GM23338 (cell line): ENCODE measurements around the gene ZNF783. TPM values are rescaled to one million over a fixed set of nuclear protein-coding genes. Genes with fewer than 3 reads are reported as not detected.

ENCODE experiments used
- ATAC-seq: fragments of 200-7000 bp; cut with Tn5 transposase; 3 replicates; pipeline ENCODE4 v1.9.1; 2020
- DNase-seq: peaks from one replicate; pipeline ENCODE4 v3.0.0-alpha.2; 2015; ENCODE audit warnings: low spot score
- H2AFZ ChIP-seq: fragments of 200-600 bp; sonication (generic); 2 replicates; pipeline ENCODE4 v1.8.0; 2016; ENCODE audit warnings: antibody characterized with exemption, mild to moderate bottlenecking, moderate library complexity
- H3F3A ChIP-seq: fragments of 200-600 bp; sonication (generic); replicated peaks from 2 replicates; pipeline ENCODE4 v1.8.0; 2017; ENCODE audit warnings: antibody characterized with exemption, mixed run types, low read depth
- H3K27ac ChIP-seq: fragments of 200-600 bp; sonication (generic); 2 replicates; pipeline ENCODE4 v1.6.1; 2016; ENCODE audit warnings: low read depth
- H3K27me3 ChIP-seq: fragments of 200-600 bp; sonication (generic); 2 replicates; pipeline ENCODE4 v1.8.0; 2016; ENCODE audit warnings: mild to moderate bottlenecking, mixed run types, moderate library complexity; ENCODE audit not compliant: insufficient read depth
- H3K36me3 ChIP-seq: fragments of 200-600 bp; sonication (generic); 2 replicates; pipeline ENCODE4 v1.8.0; 2016; ENCODE audit warnings: mild to moderate bottlenecking; ENCODE audit not compliant: insufficient read depth
- H3K4me1 ChIP-seq: fragments of 200-600 bp; sonication (generic); 2 replicates; pipeline ENCODE4 v1.8.0; 2016; ENCODE audit warnings: mild to moderate bottlenecking, moderate library complexity; ENCODE audit not compliant: insufficient read depth
- H3K4me2 ChIP-seq: fragments of 200-600 bp; sonication (generic); 2 replicates; pipeline ENCODE4 v1.7.1; 2017; ENCODE audit warnings: mixed run types
- H3K4me3 ChIP-seq: fragments of 200-600 bp; sonication (generic); 2 replicates; pipeline ENCODE4 v1.6.1; 2016; ENCODE audit warnings: mixed run types
- H3K79me2 ChIP-seq: fragments of 200-600 bp; sonication (generic); replicated peaks from 2 replicates; pipeline ENCODE4 v1.8.0; 2017; ENCODE audit warnings: mild to moderate bottlenecking; ENCODE audit not compliant: insufficient read depth
- H3K9me2 ChIP-seq: fragments of 200-600 bp; sonication (generic); 2 replicates; pipeline ENCODE4 v1.8.0; 2017; ENCODE audit not compliant: insufficient read depth
- H4K20me1 ChIP-seq: fragments of 200-600 bp; sonication (generic); replicated peaks from 2 replicates; pipeline ENCODE4 v1.8.0; 2017; ENCODE audit warnings: mild to moderate bottlenecking; ENCODE audit not compliant: insufficient read depth
- H3K27ac Mint-ChIP-seq: 2 replicates; pipeline ENCODE4 v1.8.0; 2020; ENCODE audit warnings: inconsistent platforms, mild to moderate bottlenecking, moderate library complexity, mixed read lengths
- H3K27me3 Mint-ChIP-seq: 3 replicates; pipeline ENCODE4 v1.8.0; 2022; ENCODE audit warnings: low read depth, mild to moderate bottlenecking, moderate library complexity, mixed read lengths, inconsistent platforms; ENCODE audit not compliant: insufficient read depth, poor library complexity
- H3K36me3 Mint-ChIP-seq: 3 replicates; pipeline ENCODE4 v1.8.0; 2021; ENCODE audit warnings: low read depth, mild to moderate bottlenecking, inconsistent platforms, moderate library complexity, mixed read lengths
- H3K4me1 Mint-ChIP-seq: 3 replicates; pipeline ENCODE4 v1.8.0; 2020; ENCODE audit warnings: mild to moderate bottlenecking, inconsistent platforms, mixed read lengths
- H3K4me3 Mint-ChIP-seq: 3 replicates; pipeline ENCODE4 v1.8.0; 2021; ENCODE audit warnings: moderate library complexity, mild to moderate bottlenecking, inconsistent platforms, mixed read lengths
- H3K9me3 Mint-ChIP-seq: 3 replicates; pipeline ENCODE4 v1.8.0; 2020; ENCODE audit warnings: moderate library complexity, mild to moderate bottlenecking, inconsistent platforms, mixed read lengths
- CREB1 ChIP-seq: fragments of 250-450 bp; sonication (Bioruptor Pico); IDR thresholded peaks from 2 replicates; pipeline ENCODE4 v1.5.0; 2020; ENCODE audit warnings: low read depth, mild to moderate bottlenecking, moderate library complexity
- EZH2 ChIP-seq: fragments of 200-600 bp; sonication (generic); IDR thresholded peaks from one replicate; pipeline ENCODE4 v1.8.0; 2017; ENCODE audit warnings: antibody characterized with exemption, mild to moderate bottlenecking, low read depth; ENCODE audit not compliant: unreplicated experiment
- JUNB ChIP-seq: IDR thresholded peaks from one replicate; pipeline ENCODE4 v1.6.1; 2016; ENCODE audit warnings: antibody characterized with exemption; ENCODE audit not compliant: unreplicated experiment
- NANOG ChIP-seq: IDR thresholded peaks from 2 replicates; pipeline ENCODE4 v1.6.1; 2016; ENCODE audit warnings: antibody characterized with exemption, borderline replicate concordance
- POLR2AphosphoS5 ChIP-seq: IDR thresholded peaks from 2 replicates; pipeline ENCODE4 v1.6.1; 2016; ENCODE audit warnings: antibody characterized with exemption, low read depth
- STAT1 ChIP-seq: IDR thresholded peaks from one replicate; pipeline ENCODE4 v1.6.1; 2016; ENCODE audit warnings: antibody characterized with exemption; ENCODE audit not compliant: unreplicated experiment
- ZNF114 ChIP-seq: fragments of 250-450 bp; sonication (Bioruptor Pico); IDR thresholded peaks from 2 replicates; pipeline ENCODE4 v1.5.0; 2020; ENCODE audit warnings: mild to moderate bottlenecking, moderate library complexity
- polyA plus RNA-seq: library from polyadenylated mRNA; unstranded; fragments of >200 nt; fragmentation: Nextera tagmentation; extraction: Ambion mirVana; gene quantifications from 2 replicates; pipeline ENCODE4 v1.2.1, GENCODE V29; 2016
- total RNA-seq: library from RNA; depleted of rRNA; stranded (reverse); fragments of >200 nt; shearing (Covaris generic); gene quantifications from 2 replicates; pipeline ENCODE4 v1.2.3, GENCODE V29; 2014
- TF ChIP-seq, protein P1 (sequence below), 2 experiments: fragments of 200-600 bp in 1 of 2; sonication (generic) in 1 of 2; conservative IDR thresholded peaks; 2 replicates each; pipeline versions ENCODE4 v1.5.1 to v1.6.1; 2016 to 2017; ENCODE audit warnings: antibody characterized with exemption in 2 of 2, low read depth in 2 of 2, mild to moderate bottlenecking in 2 of 2, moderate library complexity in 1 of 2
- TF ChIP-seq, protein P2 (sequence below): IDR thresholded peaks from one replicate; pipeline ENCODE4 v1.6.1; 2018; ENCODE audit warnings: antibody characterized with exemption; ENCODE audit not compliant: unreplicated experiment
- TF ChIP-seq, protein P3 (sequence below): fragments of 250-450 bp; sonication (Bioruptor Pico); IDR thresholded peaks from 2 replicates; pipeline ENCODE4 v1.5.0; 2020; ENCODE audit warnings: mild to moderate bottlenecking, moderate library complexity
- TF ChIP-seq, protein P4 (sequence below): IDR thresholded peaks from 2 replicates; pipeline ENCODE4 v1.6.1; 2016; ENCODE audit warnings: antibody characterized with exemption

ZNF783 gene
- total and polyA plus RNA-seq, 2 experiments from 2014 or later: 2.1 to 9.0 TPM

DNA sequence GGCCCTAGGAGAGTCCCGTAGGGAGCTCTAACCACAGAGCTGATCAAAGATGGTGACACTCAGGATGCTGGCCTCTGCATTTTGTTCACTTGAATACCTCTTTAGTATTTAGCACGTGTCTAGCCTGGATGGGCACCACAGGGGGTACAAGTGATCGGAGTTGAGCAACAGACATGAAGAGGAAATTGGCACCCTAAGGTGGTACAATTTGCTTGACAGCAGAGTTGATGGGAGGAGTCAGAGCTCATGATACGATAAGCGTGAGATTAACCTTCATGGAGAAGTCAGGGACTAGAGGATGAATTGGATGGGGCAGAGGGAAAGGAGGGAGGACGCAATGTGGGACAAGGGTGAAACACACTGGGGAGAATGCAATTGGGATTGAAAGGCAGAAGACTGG lies 32.5 kb upstream of the ZNF783 start (continued):
- TF ChIP-seq JUNB (no peak), EZH2 (no peak), POLR2AphosphoS5 (no peak), CREB1 (CRISPR knock-in tag) (no peak), ZNF114 (CRISPR knock-in tag) (no peak), STAT1 (no peak), NANOG (no peak)
- TF ChIP-seq, protein P1, sequence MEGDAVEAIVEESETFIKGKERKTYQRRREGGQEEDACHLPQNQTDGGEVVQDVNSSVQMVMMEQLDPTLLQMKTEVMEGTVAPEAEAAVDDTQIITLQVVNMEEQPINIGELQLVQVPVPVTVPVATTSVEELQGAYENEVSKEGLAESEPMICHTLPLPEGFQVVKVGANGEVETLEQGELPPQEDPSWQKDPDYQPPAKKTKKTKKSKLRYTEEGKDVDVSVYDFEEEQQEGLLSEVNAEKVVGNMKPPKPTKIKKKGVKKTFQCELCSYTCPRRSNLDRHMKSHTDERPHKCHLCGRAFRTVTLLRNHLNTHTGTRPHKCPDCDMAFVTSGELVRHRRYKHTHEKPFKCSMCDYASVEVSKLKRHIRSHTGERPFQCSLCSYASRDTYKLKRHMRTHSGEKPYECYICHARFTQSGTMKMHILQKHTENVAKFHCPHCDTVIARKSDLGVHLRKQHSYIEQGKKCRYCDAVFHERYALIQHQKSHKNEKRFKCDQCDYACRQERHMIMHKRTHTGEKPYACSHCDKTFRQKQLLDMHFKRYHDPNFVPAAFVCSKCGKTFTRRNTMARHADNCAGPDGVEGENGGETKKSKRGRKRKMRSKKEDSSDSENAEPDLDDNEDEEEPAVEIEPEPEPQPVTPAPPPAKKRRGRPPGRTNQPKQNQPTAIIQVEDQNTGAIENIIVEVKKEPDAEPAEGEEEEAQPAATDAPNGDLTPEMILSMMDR (conservative IDR thresholded peaks at IDR 0.05; ENCODE audit: low read depth in 2 of 2): no peak

GRCh38 chr7:149232362-149232761 lies 29.6 kb upstream of the ZNF783 start:
- Histone ChIP-seq H3K27me3 (peaks cover 4% of the 10 kb centered on the region; the same call in 1 of the 2 replicates), H2AFZ (no peak overlapping the region), H3K36me3 (no peaks in the 10 kb centered on the region), H3K4me2 (no peak overlapping the region), H3K27ac (no peak overlapping the region), H3F3A (no peaks in the 10 kb centered on the region), H3K4me1 (no peaks in the 10 kb centered on the region), H3K4me3 (no peak overlapping the region), H4K20me1 (no peaks in the 10 kb centered on the region), H3K9me2 (no peaks in the 10 kb centered on the region), H3K79me2 (no peaks in the 10 kb centered on the region)
- Mint-ChIP-seq H3K27me3 (peaks cover 6% of the 10 kb centered on the region), H3K4me1 (peaks cover 3% of the 10 kb centered on the region; the same call in 1 of the 3 replicates), H3K9me3 (no peaks in the 10 kb centered on the region), H3K36me3 (no peaks in the 10 kb centered on the region), H3K4me3 (no peak overlapping the region), H3K27ac (no peak overlapping the region)
- no peak for ATAC-seq
- DNase-seq: no peak
- TF ChIP-seq, protein P2, sequence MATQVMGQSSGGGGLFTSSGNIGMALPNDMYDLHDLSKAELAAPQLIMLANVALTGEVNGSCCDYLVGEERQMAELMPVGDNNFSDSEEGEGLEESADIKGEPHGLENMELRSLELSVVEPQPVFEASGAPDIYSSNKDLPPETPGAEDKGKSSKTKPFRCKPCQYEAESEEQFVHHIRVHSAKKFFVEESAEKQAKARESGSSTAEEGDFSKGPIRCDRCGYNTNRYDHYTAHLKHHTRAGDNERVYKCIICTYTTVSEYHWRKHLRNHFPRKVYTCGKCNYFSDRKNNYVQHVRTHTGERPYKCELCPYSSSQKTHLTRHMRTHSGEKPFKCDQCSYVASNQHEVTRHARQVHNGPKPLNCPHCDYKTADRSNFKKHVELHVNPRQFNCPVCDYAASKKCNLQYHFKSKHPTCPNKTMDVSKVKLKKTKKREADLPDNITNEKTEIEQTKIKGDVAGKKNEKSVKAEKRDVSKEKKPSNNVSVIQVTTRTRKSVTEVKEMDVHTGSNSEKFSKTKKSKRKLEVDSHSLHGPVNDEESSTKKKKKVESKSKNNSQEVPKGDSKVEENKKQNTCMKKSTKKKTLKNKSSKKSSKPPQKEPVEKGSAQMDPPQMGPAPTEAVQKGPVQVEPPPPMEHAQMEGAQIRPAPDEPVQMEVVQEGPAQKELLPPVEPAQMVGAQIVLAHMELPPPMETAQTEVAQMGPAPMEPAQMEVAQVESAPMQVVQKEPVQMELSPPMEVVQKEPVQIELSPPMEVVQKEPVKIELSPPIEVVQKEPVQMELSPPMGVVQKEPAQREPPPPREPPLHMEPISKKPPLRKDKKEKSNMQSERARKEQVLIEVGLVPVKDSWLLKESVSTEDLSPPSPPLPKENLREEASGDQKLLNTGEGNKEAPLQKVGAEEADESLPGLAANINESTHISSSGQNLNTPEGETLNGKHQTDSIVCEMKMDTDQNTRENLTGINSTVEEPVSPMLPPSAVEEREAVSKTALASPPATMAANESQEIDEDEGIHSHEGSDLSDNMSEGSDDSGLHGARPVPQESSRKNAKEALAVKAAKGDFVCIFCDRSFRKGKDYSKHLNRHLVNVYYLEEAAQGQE: no peak
- TF ChIP-seq CREB1 (CRISPR knock-in tag) (no peak), NANOG (no peak), STAT1 (no peak)
- TF ChIP-seq, protein P3, sequence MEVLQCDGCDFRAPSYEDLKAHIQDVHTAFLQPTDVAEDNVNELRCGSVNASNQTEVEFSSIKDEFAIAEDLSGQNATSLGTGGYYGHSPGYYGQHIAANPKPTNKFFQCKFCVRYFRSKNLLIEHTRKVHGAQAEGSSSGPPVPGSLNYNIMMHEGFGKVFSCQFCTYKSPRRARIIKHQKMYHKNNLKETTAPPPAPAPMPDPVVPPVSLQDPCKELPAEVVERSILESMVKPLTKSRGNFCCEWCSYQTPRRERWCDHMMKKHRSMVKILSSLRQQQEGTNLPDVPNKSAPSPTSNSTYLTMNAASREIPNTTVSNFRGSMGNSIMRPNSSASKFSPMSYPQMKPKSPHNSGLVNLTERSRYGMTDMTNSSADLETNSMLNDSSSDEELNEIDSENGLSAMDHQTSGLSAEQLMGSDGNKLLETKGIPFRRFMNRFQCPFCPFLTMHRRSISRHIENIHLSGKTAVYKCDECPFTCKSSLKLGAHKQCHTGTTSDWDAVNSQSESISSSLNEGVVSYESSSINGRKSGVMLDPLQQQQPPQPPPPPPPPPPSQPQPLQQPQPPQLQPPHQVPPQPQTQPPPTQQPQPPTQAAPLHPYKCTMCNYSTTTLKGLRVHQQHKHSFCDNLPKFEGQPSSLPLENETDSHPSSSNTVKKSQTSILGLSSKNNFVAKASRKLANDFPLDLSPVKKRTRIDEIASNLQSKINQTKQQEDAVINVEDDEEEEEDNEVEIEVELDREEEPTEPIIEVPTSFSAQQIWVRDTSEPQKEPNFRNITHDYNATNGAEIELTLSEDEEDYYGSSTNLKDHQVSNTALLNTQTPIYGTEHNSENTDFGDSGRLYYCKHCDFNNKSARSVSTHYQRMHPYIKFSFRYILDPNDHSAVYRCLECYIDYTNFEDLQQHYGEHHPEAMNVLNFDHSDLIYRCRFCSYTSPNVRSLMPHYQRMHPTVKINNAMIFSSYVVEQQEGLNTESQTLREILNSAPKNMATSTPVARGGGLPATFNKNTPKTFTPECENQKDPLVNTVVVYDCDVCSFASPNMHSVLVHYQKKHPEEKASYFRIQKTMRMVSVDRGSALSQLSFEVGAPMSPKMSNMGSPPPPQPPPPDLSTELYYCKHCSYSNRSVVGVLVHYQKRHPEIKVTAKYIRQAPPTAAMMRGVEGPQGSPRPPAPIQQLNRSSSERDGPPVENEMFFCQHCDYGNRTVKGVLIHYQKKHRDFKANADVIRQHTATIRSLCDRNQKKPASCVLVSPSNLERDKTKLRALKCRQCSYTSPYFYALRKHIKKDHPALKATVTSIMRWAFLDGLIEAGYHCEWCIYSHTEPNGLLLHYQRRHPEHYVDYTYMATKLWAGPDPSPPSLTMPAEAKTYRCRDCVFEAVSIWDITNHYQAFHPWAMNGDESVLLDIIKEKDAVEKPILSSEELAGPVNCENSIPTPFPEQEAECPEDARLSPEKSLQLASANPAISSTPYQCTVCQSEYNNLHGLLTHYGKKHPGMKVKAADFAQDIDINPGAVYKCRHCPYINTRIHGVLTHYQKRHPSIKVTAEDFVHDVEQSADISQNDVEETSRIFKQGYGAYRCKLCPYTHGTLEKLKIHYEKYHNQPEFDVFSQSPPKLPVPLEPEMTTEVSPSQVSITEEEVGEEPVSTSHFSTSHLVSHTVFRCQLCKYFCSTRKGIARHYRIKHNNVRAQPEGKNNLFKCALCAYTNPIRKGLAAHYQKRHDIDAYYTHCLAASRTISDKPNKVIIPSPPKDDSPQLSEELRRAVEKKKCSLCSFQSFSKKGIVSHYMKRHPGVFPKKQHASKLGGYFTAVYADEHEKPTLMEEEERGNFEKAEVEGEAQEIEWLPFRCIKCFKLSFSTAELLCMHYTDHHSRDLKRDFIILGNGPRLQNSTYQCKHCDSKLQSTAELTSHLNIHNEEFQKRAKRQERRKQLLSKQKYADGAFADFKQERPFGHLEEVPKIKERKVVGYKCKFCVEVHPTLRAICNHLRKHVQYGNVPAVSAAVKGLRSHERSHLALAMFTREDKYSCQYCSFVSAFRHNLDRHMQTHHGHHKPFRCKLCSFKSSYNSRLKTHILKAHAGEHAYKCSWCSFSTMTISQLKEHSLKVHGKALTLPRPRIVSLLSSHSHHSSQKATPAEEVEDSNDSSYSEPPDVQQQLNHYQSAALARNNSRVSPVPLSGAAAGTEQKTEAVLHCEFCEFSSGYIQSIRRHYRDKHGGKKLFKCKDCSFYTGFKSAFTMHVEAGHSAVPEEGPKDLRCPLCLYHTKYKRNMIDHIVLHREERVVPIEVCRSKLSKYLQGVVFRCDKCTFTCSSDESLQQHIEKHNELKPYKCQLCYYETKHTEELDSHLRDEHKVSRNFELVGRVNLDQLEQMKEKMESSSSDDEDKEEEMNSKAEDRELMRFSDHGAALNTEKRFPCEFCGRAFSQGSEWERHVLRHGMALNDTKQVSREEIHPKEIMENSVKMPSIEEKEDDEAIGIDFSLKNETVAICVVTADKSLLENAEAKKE (CRISPR knock-in tag): no peak
- TF ChIP-seq, protein P4, sequence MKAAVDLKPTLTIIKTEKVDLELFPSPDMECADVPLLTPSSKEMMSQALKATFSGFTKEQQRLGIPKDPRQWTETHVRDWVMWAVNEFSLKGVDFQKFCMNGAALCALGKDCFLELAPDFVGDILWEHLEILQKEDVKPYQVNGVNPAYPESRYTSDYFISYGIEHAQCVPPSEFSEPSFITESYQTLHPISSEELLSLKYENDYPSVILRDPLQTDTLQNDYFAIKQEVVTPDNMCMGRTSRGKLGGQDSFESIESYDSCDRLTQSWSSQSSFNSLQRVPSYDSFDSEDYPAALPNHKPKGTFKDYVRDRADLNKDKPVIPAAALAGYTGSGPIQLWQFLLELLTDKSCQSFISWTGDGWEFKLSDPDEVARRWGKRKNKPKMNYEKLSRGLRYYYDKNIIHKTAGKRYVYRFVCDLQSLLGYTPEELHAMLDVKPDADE: no peak
- TF ChIP-seq, protein P1 (conservative IDR thresholded peaks at IDR 0.05; ENCODE audit: low read depth in 2 of 2): no peak
